ENCODE measurements around the gene GRID2. TPM values are rescaled to one million over a fixed set of nuclear protein-coding genes. Genes with fewer than 3 reads are reported as not detected.

The GRID2 gene
- total RNA-seq, 1 donor from 2014 or later: 11.6 TPM

- no peaks in the 10 kb centered on the region for H3K36me3 Mint-ChIP-seq (ENCODE audit: low read depth, unreplicated experiment)
- H3K9me3 Mint-ChIP-seq (ENCODE audit: unreplicated experiment): no peaks in the 10 kb centered on the region
- no peak overlapping the region for H3K4me3 Mint-ChIP-seq (ENCODE audit: unreplicated experiment)
- DNase-seq (ENCODE audit: low spot score): no peak
- H3K4me1 Mint-ChIP-seq (ENCODE audit: unreplicated experiment): peaks cover 10% of the 10 kb centered on the region
- no peak overlapping the region for H3K27ac Mint-ChIP-seq (ENCODE audit: unreplicated experiment)
- H3K27me3 Mint-ChIP-seq (ENCODE audit: unreplicated experiment): no peaks in the 10 kb centered on the region
- TF ChIP-seq CTCF (IDR thresholded peaks at IDR 0.05; ENCODE audit: unreplicated experiment): no peak
These were observed 429.5 kb downstream of the GRID2 start for GRCh38 chr4:92733231-92733630.

GRCh38 chr4:92735025-92735665, 431.4 kb downstream of the GRID2 start:
- no peaks in the 10 kb centered on the region for H3K27me3 Mint-ChIP-seq (ENCODE audit: unreplicated experiment)
- no peak overlapping the region for H3K4me3 Mint-ChIP-seq (ENCODE audit: unreplicated experiment)
- peaks cover 9% of the 10 kb centered on the region for H3K4me1 Mint-ChIP-seq (ENCODE audit: unreplicated experiment)
- TF ChIP-seq CTCF (IDR thresholded peaks at IDR 0.05; ENCODE audit: unreplicated experiment): no peak
- H3K27ac Mint-ChIP-seq (ENCODE audit: unreplicated experiment): no peak overlapping the region
- DNase-seq (ENCODE audit: low spot score): no peak
- H3K36me3 Mint-ChIP-seq (ENCODE audit: low read depth, unreplicated experiment): no peaks in the 10 kb centered on the region
- no peaks in the 10 kb centered on the region for H3K9me3 Mint-ChIP-seq (ENCODE audit: unreplicated experiment)

GRCh38 chr4:92760433-92760832, 456.7 kb downstream of the GRID2 start:
- Mint-ChIP-seq H3K27me3 (ENCODE audit: unreplicated experiment) (no peaks in the 10 kb centered on the region), H3K4me1 (ENCODE audit: unreplicated experiment) (peaks cover 8% of the 10 kb centered on the region), H3K4me3 (ENCODE audit: unreplicated experiment) (no peak overlapping the region), H3K9me3 (ENCODE audit: unreplicated experiment) (no peaks in the 10 kb centered on the region), H3K27ac (ENCODE audit: unreplicated experiment) (no peak overlapping the region), H3K36me3 (ENCODE audit: low read depth, unreplicated experiment) (no peaks in the 10 kb centered on the region)
- DNase-seq (ENCODE audit: low spot score): no peak
- no peak for TF ChIP-seq CTCF (IDR thresholded peaks at IDR 0.05; ENCODE audit: unreplicated experiment)

GRCh38 chr4:92776080-92776479, 472.3 kb downstream of the GRID2 start:
- Mint-ChIP-seq H3K27ac (ENCODE audit: unreplicated experiment) (no peak overlapping the region), H3K4me1 (ENCODE audit: unreplicated experiment) (no peaks in the 10 kb centered on the region), H3K36me3 (ENCODE audit: low read depth, unreplicated experiment) (no peaks in the 10 kb centered on the region), H3K4me3 (ENCODE audit: unreplicated experiment) (no peak overlapping the region), H3K27me3 (ENCODE audit: unreplicated experiment) (peaks cover 1% of the 10 kb centered on the region), H3K9me3 (ENCODE audit: unreplicated experiment) (no peaks in the 10 kb centered on the region)
- TF ChIP-seq CTCF (IDR thresholded peaks at IDR 0.05; ENCODE audit: unreplicated experiment): no peak
- DNase-seq (ENCODE audit: low spot score): no peak

GRCh38 chr4:92789741-92790140, 486.0 kb downstream of the GRID2 start:
- no peaks in the 10 kb centered on the region for H3K36me3 Mint-ChIP-seq (ENCODE audit: low read depth, unreplicated experiment)
- H3K27me3 Mint-ChIP-seq (ENCODE audit: unreplicated experiment): peaks cover 3% of the 10 kb centered on the region
- H3K4me1 Mint-ChIP-seq (ENCODE audit: unreplicated experiment): peaks cover 11% of the 10 kb centered on the region
- DNase-seq (ENCODE audit: low spot score): no peak
- no peak overlapping the region for H3K27ac Mint-ChIP-seq (ENCODE audit: unreplicated experiment)
- no peaks in the 10 kb centered on the region for H3K9me3 Mint-ChIP-seq (ENCODE audit: unreplicated experiment)
- no peak overlapping the region for H3K4me3 Mint-ChIP-seq (ENCODE audit: unreplicated experiment)
- TF ChIP-seq CTCF (IDR thresholded peaks at IDR 0.05; ENCODE audit: unreplicated experiment): no peak
